Measurements from ENCODE around the gene REG4. TPM values are rescaled to one million over a fixed set of nuclear protein-coding genes. Genes with fewer than 3 reads are reported as not detected.

The REG4 gene
- total RNA-seq, 1 experiment from 2014 or later = not detected

DNA sequence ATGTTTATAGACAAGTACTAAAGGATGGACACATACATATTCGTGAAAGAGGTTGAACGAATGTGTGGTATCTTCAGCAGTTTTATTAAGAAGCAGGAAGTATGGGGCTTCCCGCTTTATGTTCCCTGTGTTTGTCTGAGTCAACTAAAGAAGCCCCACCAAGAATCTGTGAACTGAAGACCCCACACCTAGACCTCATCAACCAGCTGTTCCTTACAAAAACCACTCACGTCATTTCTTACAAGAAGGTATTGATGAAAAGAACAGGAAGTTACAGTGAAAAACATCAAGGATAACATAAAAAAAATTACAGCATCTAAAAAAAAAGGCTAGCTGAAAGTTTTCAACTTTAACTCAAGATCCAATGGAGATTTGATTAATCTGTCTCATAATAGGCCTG lies 12.3 kb downstream of the REG4 start:
- CTCF ChIA-PET = no interaction called here
- POLR2A ChIA-PET = no interaction called here
- no TSS peak for BruUV-seq (replicated peaks)

More for the DNA sequence above, 12.3 kb downstream of the REG4 start:
- Histone ChIP-seq H3K27me3 (ENCODE audit: insufficient read depth, low read length) (no peaks in the 10 kb centered on the region), H3K4me2 (ENCODE audit: low read length) (no peak overlapping the region), H4K20me1 (ENCODE audit: insufficient read depth) (no peaks in the 10 kb centered on the region), H3K27ac (ENCODE audit: low read depth, low read length) (no peak overlapping the region), H2AFZ (ENCODE audit: low read depth, low read length, poor library complexity, severe bottlenecking) (no peak overlapping the region), H3K9me3 (ENCODE audit: control insufficient read depth in 1 of 2, insufficient read depth in 1 of 2, low read depth in 1 of 2, low read length in 2 of 2) (no peaks in the 10 kb centered on the region), H3K9me2 (ENCODE audit: insufficient read depth) (no peaks in the 10 kb centered on the region), H3K79me2 (ENCODE audit: insufficient read depth, low read length) (no peaks in the 10 kb centered on the region), H3K9ac (ENCODE audit: low read length) (no peak overlapping the region), H3K4me3 (replicated peaks in 1 of 2; ENCODE audit: low read depth in 1 of 2, low read length in 2 of 2) (no peak overlapping the region), H3K36me3 (ENCODE audit: control insufficient read depth in 1 of 2, insufficient read depth in 2 of 2, low read length in 2 of 2) (no peaks in the 10 kb centered on the region), H3K4me1 (ENCODE audit: control insufficient read depth in 1 of 2, insufficient read depth in 2 of 2, low read length in 2 of 2) (no peaks in the 10 kb centered on the region)
- intact Hi-C loops (cut with micrococcal nuclease) = no loop called here
- ATAC-seq (no peak), DNase-seq (ENCODE audit: low read depth, low spot score) (no peak)
- TF ChIP-seq TCF7L2 (IDR thresholded peaks at IDR 0.05; ENCODE audit: borderline replicate concordance, extremely low read depth, insufficient read depth, insufficient read length) (no peak), RAD21 (IDR thresholded peaks at IDR 0.05; ENCODE audit: low read depth) (no peak), ZFX (IDR thresholded peaks at IDR 0.05) (no peak), SP1 (IDR thresholded peaks at IDR 0.05; ENCODE audit: low read depth) (no peak), SIN3A (IDR thresholded peaks at IDR 0.05; ENCODE audit: low read depth) (no peak), EGR1 (IDR thresholded peaks at IDR 0.05; ENCODE audit: low read depth) (no peak), EZH2phosphoT487 (IDR thresholded peaks at IDR 0.05; ENCODE audit: borderline replicate concordance) (no peak), YY1 (IDR thresholded peaks at IDR 0.05; ENCODE audit: extremely low read depth, insufficient replicate concordance, low read depth, low read length) (no peak), EZH2 (IDR thresholded peaks at IDR 0.05) (no peak), POLR2AphosphoS5 (IDR thresholded peaks at IDR 0.05; ENCODE audit: low read depth, low read length) (no peak), FOSL1 (IDR thresholded peaks at IDR 0.05; ENCODE audit: low read depth) (no peak), POLR2A (IDR thresholded peaks at IDR 0.05; ENCODE audit: borderline replicate concordance, extremely low read depth, insufficient read depth, insufficient read length) (no peak), CEBPB (IDR thresholded peaks at IDR 0.05; ENCODE audit: low read depth) (no peak)
- TF ChIP-seq, protein P1, sequence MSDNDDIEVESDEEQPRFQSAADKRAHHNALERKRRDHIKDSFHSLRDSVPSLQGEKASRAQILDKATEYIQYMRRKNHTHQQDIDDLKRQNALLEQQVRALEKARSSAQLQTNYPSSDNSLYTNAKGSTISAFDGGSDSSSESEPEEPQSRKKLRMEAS (IDR thresholded peaks at IDR 0.05) = no peak
- TF ChIP-seq, protein P2, sequence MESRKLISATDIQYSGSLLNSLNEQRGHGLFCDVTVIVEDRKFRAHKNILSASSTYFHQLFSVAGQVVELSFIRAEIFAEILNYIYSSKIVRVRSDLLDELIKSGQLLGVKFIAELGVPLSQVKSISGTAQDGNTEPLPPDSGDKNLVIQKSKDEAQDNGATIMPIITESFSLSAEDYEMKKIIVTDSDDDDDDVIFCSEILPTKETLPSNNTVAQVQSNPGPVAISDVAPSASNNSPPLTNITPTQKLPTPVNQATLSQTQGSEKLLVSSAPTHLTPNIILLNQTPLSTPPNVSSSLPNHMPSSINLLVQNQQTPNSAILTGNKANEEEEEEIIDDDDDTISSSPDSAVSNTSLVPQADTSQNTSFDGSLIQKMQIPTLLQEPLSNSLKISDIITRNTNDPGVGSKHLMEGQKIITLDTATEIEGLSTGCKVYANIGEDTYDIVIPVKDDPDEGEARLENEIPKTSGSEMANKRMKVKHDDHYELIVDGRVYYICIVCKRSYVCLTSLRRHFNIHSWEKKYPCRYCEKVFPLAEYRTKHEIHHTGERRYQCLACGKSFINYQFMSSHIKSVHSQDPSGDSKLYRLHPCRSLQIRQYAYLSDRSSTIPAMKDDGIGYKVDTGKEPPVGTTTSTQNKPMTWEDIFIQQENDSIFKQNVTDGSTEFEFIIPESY (IDR thresholded peaks at IDR 0.05; ENCODE audit: extremely low read depth, insufficient replicate concordance, low read length) = no peak
- TF ChIP-seq, protein P3, sequence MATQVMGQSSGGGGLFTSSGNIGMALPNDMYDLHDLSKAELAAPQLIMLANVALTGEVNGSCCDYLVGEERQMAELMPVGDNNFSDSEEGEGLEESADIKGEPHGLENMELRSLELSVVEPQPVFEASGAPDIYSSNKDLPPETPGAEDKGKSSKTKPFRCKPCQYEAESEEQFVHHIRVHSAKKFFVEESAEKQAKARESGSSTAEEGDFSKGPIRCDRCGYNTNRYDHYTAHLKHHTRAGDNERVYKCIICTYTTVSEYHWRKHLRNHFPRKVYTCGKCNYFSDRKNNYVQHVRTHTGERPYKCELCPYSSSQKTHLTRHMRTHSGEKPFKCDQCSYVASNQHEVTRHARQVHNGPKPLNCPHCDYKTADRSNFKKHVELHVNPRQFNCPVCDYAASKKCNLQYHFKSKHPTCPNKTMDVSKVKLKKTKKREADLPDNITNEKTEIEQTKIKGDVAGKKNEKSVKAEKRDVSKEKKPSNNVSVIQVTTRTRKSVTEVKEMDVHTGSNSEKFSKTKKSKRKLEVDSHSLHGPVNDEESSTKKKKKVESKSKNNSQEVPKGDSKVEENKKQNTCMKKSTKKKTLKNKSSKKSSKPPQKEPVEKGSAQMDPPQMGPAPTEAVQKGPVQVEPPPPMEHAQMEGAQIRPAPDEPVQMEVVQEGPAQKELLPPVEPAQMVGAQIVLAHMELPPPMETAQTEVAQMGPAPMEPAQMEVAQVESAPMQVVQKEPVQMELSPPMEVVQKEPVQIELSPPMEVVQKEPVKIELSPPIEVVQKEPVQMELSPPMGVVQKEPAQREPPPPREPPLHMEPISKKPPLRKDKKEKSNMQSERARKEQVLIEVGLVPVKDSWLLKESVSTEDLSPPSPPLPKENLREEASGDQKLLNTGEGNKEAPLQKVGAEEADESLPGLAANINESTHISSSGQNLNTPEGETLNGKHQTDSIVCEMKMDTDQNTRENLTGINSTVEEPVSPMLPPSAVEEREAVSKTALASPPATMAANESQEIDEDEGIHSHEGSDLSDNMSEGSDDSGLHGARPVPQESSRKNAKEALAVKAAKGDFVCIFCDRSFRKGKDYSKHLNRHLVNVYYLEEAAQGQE (IDR thresholded peaks at IDR 0.05; ENCODE audit: low read depth) = no peak
- RAD21 ChIA-PET (ENCODE audit: low non-redundant PET in 1 of 2, low total read pairs in 2 of 2, uncharacterized antibody in 2 of 2, unreplicated experiment in 2 of 2) = no interaction called here

All from HCT116 (cell line).